H9 (cell line): ENCODE measurements around the gene RALGAPA2. TPM values are rescaled to one million over a fixed set of nuclear protein-coding genes. Genes with fewer than 3 reads are reported as not detected.

Experiments used
- DNase-seq: peaks from one replicate; pipeline ENCODE4 v3.0.0-alpha.2; 2017
- H2AFZ ChIP-seq: one replicate; pipeline ENCODE4 v1.6.1; 2013; ENCODE audit warnings: mild to moderate bottlenecking, low read length, control low read depth, moderate library complexity
- H2AK5ac ChIP-seq: 2 replicates; pipeline ENCODE4 v1.6.1; 2013; ENCODE audit warnings: low read length, control low read depth, mixed read lengths; ENCODE audit not compliant: insufficient read length
- H2BK120ac ChIP-seq: one replicate; pipeline ENCODE4 v1.6.1; 2013; ENCODE audit warnings: low read depth, mild to moderate bottlenecking, low read length, control low read depth, inconsistent platforms; ENCODE audit not compliant: poor library complexity, severe bottlenecking
- H2BK12ac ChIP-seq: 2 replicates; pipeline ENCODE4 v1.6.1; 2013; ENCODE audit warnings: low read length, control low read depth, mixed read lengths, low read depth; ENCODE audit not compliant: insufficient read length
- H2BK15ac ChIP-seq: 2 replicates; pipeline ENCODE4 v1.6.1; 2013; ENCODE audit warnings: low read depth, low read length, control low read depth
- H2BK20ac ChIP-seq: one replicate; pipeline ENCODE4 v1.6.1; 2013; ENCODE audit warnings: low read depth, mild to moderate bottlenecking, low read length, control low read depth, inconsistent platforms; ENCODE audit not compliant: poor library complexity, severe bottlenecking
- H2BK5ac ChIP-seq: 2 replicates; pipeline ENCODE4 v1.6.1; 2013; ENCODE audit warnings: low read length, control low read depth, mixed read lengths; ENCODE audit not compliant: insufficient read length
- H3K14ac ChIP-seq: 2 replicates; pipeline ENCODE4 v1.6.1; 2013; ENCODE audit warnings: low read length, control low read depth; ENCODE audit not compliant: insufficient read depth
- H3K18ac ChIP-seq: 2 replicates; pipeline ENCODE4 v1.6.1; 2013; ENCODE audit warnings: low read depth, mild to moderate bottlenecking, mixed read lengths, low read length, control low read depth; ENCODE audit not compliant: insufficient read length
- H3K23ac ChIP-seq: 2 replicates; pipeline ENCODE4 v1.6.1; 2013; ENCODE audit warnings: low read length, control low read depth, mixed read lengths, low read depth; ENCODE audit not compliant: insufficient read length
- H3K23me2 ChIP-seq: 2 replicates; pipeline ENCODE4 v1.6.1; 2013; ENCODE audit warnings: low read depth, mild to moderate bottlenecking, mixed read lengths, low read length, control low read depth; ENCODE audit not compliant: insufficient read length, poor library complexity, severe bottlenecking
- H3K27ac ChIP-seq: 2 replicates; pipeline ENCODE4 v1.5.1; 2013; ENCODE audit warnings: low read length, control low read depth, mixed read lengths, low read depth; ENCODE audit not compliant: insufficient read length
- H3K27me3 ChIP-seq: 2 replicates; pipeline ENCODE4 v1.6.1; 2013; ENCODE audit warnings: low read length, control low read depth, inconsistent platforms; ENCODE audit not compliant: insufficient read depth
- H3K4ac ChIP-seq: 2 replicates; pipeline ENCODE4 v1.6.1; 2013; ENCODE audit warnings: low read depth, mild to moderate bottlenecking, control low read depth, inconsistent platforms, low read length, moderate library complexity
- H3K4me1 ChIP-seq: 2 replicates; pipeline ENCODE4 v1.6.1; 2013; ENCODE audit warnings: low read length, control low read depth, inconsistent platforms; ENCODE audit not compliant: insufficient read depth
- H3K4me2 ChIP-seq: 2 replicates; pipeline ENCODE4 v1.6.1; 2013; ENCODE audit warnings: low read length, control low read depth, mixed read lengths; ENCODE audit not compliant: insufficient read length, insufficient read depth
- H3K56ac ChIP-seq: 2 replicates; pipeline ENCODE4 v1.6.1; 2013; ENCODE audit warnings: low read depth, mild to moderate bottlenecking, mixed read lengths, low read length, control low read depth; ENCODE audit not compliant: insufficient read length
- H3K79me1 ChIP-seq: 2 replicates; pipeline ENCODE4 v1.6.1; 2013; ENCODE audit warnings: low read depth, mild to moderate bottlenecking, moderate library complexity, low read length, control low read depth, inconsistent platforms; ENCODE audit not compliant: insufficient read depth, poor library complexity, severe bottlenecking
- H3K79me2 ChIP-seq: 2 replicates; pipeline ENCODE4 v1.6.1; 2013; ENCODE audit warnings: low read length, control low read depth, inconsistent platforms; ENCODE audit not compliant: insufficient read depth
- H3K9ac ChIP-seq: 2 replicates; pipeline ENCODE4 v1.6.1; 2013; ENCODE audit warnings: low read length, control low read depth, mixed read lengths; ENCODE audit not compliant: insufficient read length; ENCODE audit errors: extremely low read depth
- H3K9me3 ChIP-seq: one replicate; pipeline ENCODE4 v1.6.1; 2013; ENCODE audit warnings: low read depth, low read length, inconsistent platforms; ENCODE audit not compliant: control insufficient read depth
- H3T11ph ChIP-seq: one replicate; pipeline ENCODE4 v1.6.1; 2013; ENCODE audit warnings: mild to moderate bottlenecking, low read length, control low read depth, inconsistent platforms
- H4K20me1 ChIP-seq: one replicate; pipeline ENCODE4 v1.6.1; 2013; ENCODE audit not compliant: control insufficient read depth, insufficient read length, insufficient read depth
- H4K5ac ChIP-seq: 2 replicates; pipeline ENCODE4 v1.6.1; 2013; ENCODE audit warnings: low read depth, mild to moderate bottlenecking, mixed read lengths, low read length, control low read depth; ENCODE audit not compliant: insufficient read length
- H4K8ac ChIP-seq: replicated peaks from 2 replicates; pipeline ENCODE4 v1.6.1; 2013; ENCODE audit warnings: low read length, control low read depth, mixed read lengths, low read depth; ENCODE audit not compliant: insufficient read length
- H4K91ac ChIP-seq: 2 replicates; pipeline ENCODE4 v1.6.1; 2013; ENCODE audit warnings: low read depth, mild to moderate bottlenecking, moderate library complexity, mixed read lengths, low read length, control low read depth; ENCODE audit not compliant: insufficient read length
- H3K27ac Mint-ChIP-seq, 3 experiments: 2 replicates in 2 of 3; 3 replicates in 1 of 3; pipeline ENCODE4 v1.8.0; 2020 to 2021; ENCODE audit warnings: mixed read lengths in 3 of 3, mild to moderate bottlenecking in 1 of 3, moderate library complexity in 1 of 3
- H3K27me3 Mint-ChIP-seq: 2 replicates; pipeline ENCODE4 v1.8.0; 2021; ENCODE audit warnings: low read depth, mild to moderate bottlenecking, moderate library complexity, mixed read lengths
- H3K36me3 Mint-ChIP-seq, 3 experiments: 2 replicates in 2 of 3; 3 replicates in 1 of 3; pipeline ENCODE4 v1.8.0; 2020 to 2021; ENCODE audit warnings: low read depth in 3 of 3, mixed read lengths in 3 of 3; ENCODE audit not compliant: insufficient read depth in 1 of 3
- H3K4me1 Mint-ChIP-seq, 2 experiments: 2 replicates each; pipeline ENCODE4 v1.8.0; 2020; ENCODE audit warnings: mixed read lengths in 2 of 2
- H3K4me3 Mint-ChIP-seq, 2 experiments: 2 replicates in 1 of 2; 3 replicates in 1 of 2; pipeline ENCODE4 v1.8.0; 2020 to 2021; ENCODE audit warnings: mild to moderate bottlenecking in 2 of 2, mixed read lengths in 2 of 2, moderate library complexity in 1 of 2
- H3K9me3 Mint-ChIP-seq, 2 experiments: 2 replicates in 1 of 2; 3 replicates in 1 of 2; pipeline ENCODE4 v1.8.0; 2020; ENCODE audit warnings: mild to moderate bottlenecking in 2 of 2, mixed read lengths in 2 of 2, moderate library complexity in 1 of 2
- WGBS: extraction: QIAGEN DNeasy Blood & Tissue Kit; methylation state at CpG from one replicate; pipeline ENCODE4 v1.1.7; 2013; ENCODE audit warnings: missing lambda C conversion rate, low lambda C conversion rate, mixed read lengths; ENCODE audit not compliant: insufficient read length; ENCODE audit errors: extremely low coverage; 5-methylcytosine and 5-hydroxymethylcytosine counted together
- total RNA-seq: library from RNA; stranded (reverse); gene quantifications from 2 replicates; pipeline ENCODE4 v1.2.1, GENCODE V29; 2021
- TF ChIP-seq, protein P1 (sequence below): fragments of 200-600 bp; sonication (generic); conservative IDR thresholded peaks from 3 replicates; pipeline ENCODE4 v1.8.0; 2021; ENCODE audit warnings: antibody characterized with exemption, mild to moderate bottlenecking

RALGAPA2 gene
- total RNA-seq, 1 experiment from 2014 or later = 16.6 TPM

DNA sequence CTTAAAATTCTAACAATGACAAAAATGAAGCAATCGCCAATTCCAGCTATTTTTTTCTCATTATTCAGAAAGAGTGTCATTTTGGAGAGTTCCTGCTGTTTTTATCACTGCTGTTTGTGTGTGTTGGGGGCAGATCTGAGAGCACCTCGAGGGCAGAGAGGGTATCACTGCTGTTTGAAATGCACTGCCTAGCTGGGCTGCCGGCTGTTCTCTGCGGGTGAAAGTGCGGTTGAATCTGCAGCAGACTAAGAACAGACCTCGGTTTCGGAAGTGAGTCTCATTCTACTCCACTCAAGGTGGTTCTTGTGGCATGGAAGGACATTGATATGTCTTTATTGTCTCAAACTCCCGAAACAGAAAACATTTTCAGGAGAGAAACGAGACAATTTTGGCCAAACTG is 326.3 kb downstream of the RALGAPA2 start:
- H2BK5ac ChIP-seq = no peak overlapping the region

More for the DNA sequence above, 326.3 kb downstream of the RALGAPA2 start:
- no peak overlapping the region for H3K27ac ChIP-seq
- no peak overlapping the region for H2BK120ac ChIP-seq
- H3K4me1 Mint-ChIP-seq = no peaks in the 10 kb centered on the region
- TF ChIP-seq, protein P1, sequence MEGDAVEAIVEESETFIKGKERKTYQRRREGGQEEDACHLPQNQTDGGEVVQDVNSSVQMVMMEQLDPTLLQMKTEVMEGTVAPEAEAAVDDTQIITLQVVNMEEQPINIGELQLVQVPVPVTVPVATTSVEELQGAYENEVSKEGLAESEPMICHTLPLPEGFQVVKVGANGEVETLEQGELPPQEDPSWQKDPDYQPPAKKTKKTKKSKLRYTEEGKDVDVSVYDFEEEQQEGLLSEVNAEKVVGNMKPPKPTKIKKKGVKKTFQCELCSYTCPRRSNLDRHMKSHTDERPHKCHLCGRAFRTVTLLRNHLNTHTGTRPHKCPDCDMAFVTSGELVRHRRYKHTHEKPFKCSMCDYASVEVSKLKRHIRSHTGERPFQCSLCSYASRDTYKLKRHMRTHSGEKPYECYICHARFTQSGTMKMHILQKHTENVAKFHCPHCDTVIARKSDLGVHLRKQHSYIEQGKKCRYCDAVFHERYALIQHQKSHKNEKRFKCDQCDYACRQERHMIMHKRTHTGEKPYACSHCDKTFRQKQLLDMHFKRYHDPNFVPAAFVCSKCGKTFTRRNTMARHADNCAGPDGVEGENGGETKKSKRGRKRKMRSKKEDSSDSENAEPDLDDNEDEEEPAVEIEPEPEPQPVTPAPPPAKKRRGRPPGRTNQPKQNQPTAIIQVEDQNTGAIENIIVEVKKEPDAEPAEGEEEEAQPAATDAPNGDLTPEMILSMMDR = no peak
- H3K27me3 ChIP-seq = no peaks in the 10 kb centered on the region
- H3K4ac ChIP-seq = no peak overlapping the region
- H4K91ac ChIP-seq = no peak overlapping the region
- H3K14ac ChIP-seq = no peak overlapping the region
- no peak overlapping the region for H2AFZ ChIP-seq
- H3K79me2 ChIP-seq = no peaks in the 10 kb centered on the region
- H3K79me1 ChIP-seq = no peaks in the 10 kb centered on the region
- no peaks in the 10 kb centered on the region; the same call in 1 of the 2 replicates for H3K27me3 Mint-ChIP-seq
- no peaks in the 10 kb centered on the region for H3K4me1 ChIP-seq
- H3K9ac ChIP-seq = no peak overlapping the region
- peaks cover under 1 to 3% of the 10 kb centered on the region in 2 experiments; a peak in 3 of 5 replicates for H3K9me3 Mint-ChIP-seq
- H4K20me1 ChIP-seq = no peaks in the 10 kb centered on the region
- H2BK12ac ChIP-seq = no peak overlapping the region
- H3K23me2 ChIP-seq = no peaks in the 10 kb centered on the region
- H3T11ph ChIP-seq = no peak overlapping the region
- no peak overlapping the region for H3K23ac ChIP-seq
- H2AK5ac ChIP-seq = no peak overlapping the region
- no peak overlapping the region for H3K18ac ChIP-seq
- peaks cover 0 to 4% (median 2%) of the 10 kb centered on the region in 3 experiments; a peak in 4 of 7 replicates for H3K36me3 Mint-ChIP-seq
- no peaks in the 10 kb centered on the region for H3K9me3 ChIP-seq
- H2BK15ac ChIP-seq = no peak overlapping the region
- H3K27ac Mint-ChIP-seq = no peak overlapping the region
- no peak overlapping the region for H2BK20ac ChIP-seq
- WGBS = no CpG with 5 or more reads among the region's 9 CpGs
- H3K4me2 ChIP-seq = no peak overlapping the region
- no peak for DNase-seq
- H4K5ac ChIP-seq = no peak overlapping the region
- H4K8ac ChIP-seq = no peak overlapping the region
- no peak overlapping the region for H3K4me3 Mint-ChIP-seq
- no peak overlapping the region for H3K56ac ChIP-seq
